GM12892 (cell line): ENCODE measurements around the gene DEPP1.

Experiments used
- DNase-seq: peaks from one replicate; pipeline ENCODE4 v3.0.0; 2011; ENCODE audit not compliant: insufficient read length
- FAIRE-seq: peaks from 2 replicates; lab custom pipeline; 2011; peaks lifted over from hg19 to GRCh38; lab: Jason Lieb, UNC
- POLR2A ChIP-seq: IDR thresholded peaks from 2 replicates; pipeline ENCODE4 v1.6.1; 2011; ENCODE audit warnings: low read depth, low read length, control low read depth
- POLR2AphosphoS5 ChIP-seq: IDR thresholded peaks from 2 replicates; pipeline ENCODE4 v1.6.1; 2011; ENCODE audit warnings: low read depth, low read length, control low read depth
- TAF1 ChIP-seq: IDR thresholded peaks from 2 replicates; pipeline ENCODE4 v1.6.1; 2011; ENCODE audit warnings: low read depth, mild to moderate bottlenecking, control low read depth, low read length, borderline replicate concordance

DEPP1 gene

GRCh38 chr10:44992732-44993225 lies 14.2 kb upstream of the DEPP1 start:
- DNase-seq, result no peak
- TF ChIP-seq POLR2AphosphoS5 (no peak), POLR2A (no peak), TAF1 (no peak)
- no peak for FAIRE-seq

DNA sequence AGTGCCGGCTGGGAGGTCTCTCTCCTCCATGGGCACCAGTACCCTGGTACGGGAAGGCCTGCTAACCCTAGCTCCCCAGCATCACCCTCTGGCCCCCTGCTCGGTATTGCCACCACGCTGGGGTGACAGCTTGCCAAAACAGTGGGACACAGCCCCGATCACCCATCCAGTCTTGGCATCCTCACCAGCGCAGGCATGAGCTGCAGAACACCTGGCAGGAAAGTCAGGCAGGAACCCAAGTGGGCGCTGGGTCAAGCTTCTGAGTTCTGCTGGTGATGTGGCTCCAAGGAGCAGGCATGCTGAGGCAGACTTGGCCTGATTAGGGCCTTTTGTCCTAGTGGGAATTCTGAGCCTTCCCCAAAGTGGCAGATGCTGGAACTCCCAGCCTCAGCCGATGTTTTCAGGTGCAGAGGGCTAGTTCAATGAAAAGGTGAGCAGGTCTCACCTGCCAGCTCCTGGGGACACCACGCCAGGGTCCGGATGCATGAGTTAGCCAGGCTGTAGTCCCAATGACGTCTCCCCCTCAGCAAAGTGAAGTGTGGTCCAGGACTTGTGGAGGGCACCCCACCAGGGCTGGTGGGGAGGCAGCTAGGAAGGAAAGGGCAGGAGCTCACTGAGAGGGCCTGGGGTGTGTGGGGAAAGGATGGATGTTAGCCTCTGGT lies 13.6 kb upstream of the DEPP1 start:
- FAIRE-seq (no peak), DNase-seq (no peak)
- TF ChIP-seq POLR2A, result no peak
- no peak for TF ChIP-seq POLR2AphosphoS5
- TF ChIP-seq TAF1, result no peak

DNA sequence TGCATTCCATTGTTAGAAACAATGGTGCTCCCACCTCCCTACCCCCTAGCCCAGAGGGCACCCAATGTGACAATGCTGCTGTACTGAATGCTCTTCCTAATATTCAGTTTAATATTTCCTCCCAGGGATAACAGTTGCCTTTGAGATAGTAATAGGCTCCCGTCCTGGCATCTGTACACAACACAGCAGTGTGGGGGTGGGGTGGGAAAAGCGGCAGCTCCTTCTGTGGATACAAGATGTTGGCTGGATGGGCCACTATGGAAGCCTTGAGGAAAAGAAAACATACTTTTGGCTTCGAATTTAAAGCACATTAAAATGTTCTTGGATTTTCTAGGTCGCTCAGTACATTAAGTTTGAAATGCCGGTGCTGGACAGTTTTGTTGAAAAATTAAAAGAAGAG lies 13.0 kb upstream of the DEPP1 start:
- DNase-seq (no peak), FAIRE-seq (no peak)
- TF ChIP-seq POLR2A (no peak), POLR2AphosphoS5 (no peak)

GRCh38 chr10:44990965-44991364 lies 12.4 kb upstream of the DEPP1 start:
- TF ChIP-seq POLR2AphosphoS5 (no peak), POLR2A (no peak), TAF1 (no peak)
- FAIRE-seq, result no peak
- no peak for DNase-seq

GRCh38 chr10:44990302-44990655 lies 11.7 kb upstream of the DEPP1 start:
- TF ChIP-seq TAF1, result no peak
- TF ChIP-seq POLR2A, result no peak
- no peak for TF ChIP-seq POLR2AphosphoS5
- FAIRE-seq (no peak), DNase-seq (no peak)

DNA sequence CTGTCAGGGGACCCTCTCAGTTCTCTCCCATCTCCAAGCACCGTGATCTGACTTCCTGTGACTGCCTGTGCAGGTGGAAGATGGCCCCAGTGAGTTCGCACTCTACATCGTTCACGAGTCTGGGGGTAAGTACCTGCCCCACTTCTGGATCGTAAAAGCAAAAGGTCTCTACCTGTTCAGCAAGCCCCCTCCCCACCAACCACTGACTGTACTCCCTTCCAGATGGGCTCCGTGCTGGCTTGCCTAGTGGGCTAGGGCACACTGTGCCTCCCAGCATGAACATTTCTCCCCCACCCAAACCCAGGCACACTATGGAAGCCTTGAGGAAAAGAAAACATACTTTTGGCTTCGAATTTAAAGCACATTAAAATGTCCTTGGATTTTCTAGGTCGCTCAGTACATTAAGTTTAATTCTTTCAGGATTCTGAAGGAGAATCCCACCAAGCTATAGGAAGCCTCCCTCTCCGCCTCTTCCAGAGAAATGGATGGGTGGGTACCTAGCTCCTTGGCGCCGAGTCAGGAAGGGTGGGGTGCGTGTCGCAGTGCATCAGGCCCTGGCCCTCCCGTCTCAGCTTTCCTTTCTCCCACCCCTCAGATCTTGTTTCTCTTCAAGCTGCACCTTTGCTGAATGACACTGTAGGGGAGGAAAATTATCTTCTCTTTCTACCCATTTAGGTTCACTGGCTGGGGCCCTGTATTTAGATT lies 11.1 kb upstream of the DEPP1 start:
- FAIRE-seq (no peak), DNase-seq (no peak)
- TF ChIP-seq POLR2AphosphoS5 (no peak), TAF1 (no peak), POLR2A (no peak)

DNA sequence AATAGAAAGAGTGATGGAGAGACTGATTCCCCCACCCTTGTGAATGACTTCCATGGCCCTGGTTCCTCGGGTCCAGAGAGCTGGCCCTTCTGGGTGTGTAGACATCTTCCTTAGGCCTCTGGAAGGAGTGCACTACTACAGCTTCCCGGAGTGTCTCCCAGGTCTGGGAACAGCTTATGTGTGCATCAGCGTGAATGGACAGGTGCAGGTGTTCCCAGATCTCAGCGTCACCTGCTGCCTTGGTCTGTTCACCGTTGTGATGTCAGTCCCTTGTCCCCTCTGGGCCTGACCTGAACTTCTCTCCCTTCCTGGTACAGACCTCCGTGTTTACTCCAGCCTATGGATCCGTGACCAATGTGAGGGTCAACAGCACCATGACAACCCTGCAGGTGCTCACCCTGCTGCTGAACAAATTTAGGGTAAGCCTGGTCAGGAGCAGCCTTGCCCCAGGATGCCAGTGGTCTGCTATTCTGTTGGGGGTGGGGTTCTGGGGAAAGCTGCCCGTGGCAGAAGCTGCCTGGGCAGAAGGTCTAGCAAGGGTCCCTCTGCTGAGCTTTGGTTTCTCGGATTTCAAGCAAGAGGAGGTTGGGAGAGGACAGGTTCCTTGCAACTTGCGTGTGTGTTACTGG lies 10.5 kb upstream of the DEPP1 start:
- FAIRE-seq (no peak), DNase-seq (no peak)
- no peak for TF ChIP-seq POLR2A
- no peak for TF ChIP-seq TAF1
- TF ChIP-seq POLR2AphosphoS5, result no peak

DNA sequence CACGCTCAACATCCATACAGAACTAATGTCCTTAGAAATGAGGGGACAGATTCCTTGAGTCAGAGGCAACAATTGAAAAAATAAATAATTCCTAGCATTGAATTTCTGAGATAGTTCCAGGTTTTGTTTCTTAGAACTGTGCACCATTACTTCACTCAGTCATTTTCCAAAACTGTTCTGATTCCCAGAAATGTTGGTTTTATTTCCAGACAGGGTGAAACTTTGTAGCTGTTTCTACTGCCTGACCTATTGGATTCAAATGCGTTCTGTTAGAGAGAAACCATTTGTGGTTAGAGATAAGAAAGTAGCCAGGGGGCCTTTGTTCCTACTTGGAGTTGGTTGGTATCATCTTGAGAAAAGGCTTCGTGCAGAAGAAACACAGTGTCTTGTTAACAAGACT lies 8.1 kb upstream of the DEPP1 start:
- TF ChIP-seq TAF1 (no peak), POLR2AphosphoS5 (no peak), POLR2A (no peak)
- DNase-seq (no peak), FAIRE-seq (no peak)

- FAIRE-seq (no peak), DNase-seq (no peak)
- TF ChIP-seq POLR2A (no peak), POLR2AphosphoS5 (no peak), TAF1 (no peak)
Measured at GRCh38 chr10:44986179-44986578, 7.6 kb upstream of the DEPP1 start.

DNA sequence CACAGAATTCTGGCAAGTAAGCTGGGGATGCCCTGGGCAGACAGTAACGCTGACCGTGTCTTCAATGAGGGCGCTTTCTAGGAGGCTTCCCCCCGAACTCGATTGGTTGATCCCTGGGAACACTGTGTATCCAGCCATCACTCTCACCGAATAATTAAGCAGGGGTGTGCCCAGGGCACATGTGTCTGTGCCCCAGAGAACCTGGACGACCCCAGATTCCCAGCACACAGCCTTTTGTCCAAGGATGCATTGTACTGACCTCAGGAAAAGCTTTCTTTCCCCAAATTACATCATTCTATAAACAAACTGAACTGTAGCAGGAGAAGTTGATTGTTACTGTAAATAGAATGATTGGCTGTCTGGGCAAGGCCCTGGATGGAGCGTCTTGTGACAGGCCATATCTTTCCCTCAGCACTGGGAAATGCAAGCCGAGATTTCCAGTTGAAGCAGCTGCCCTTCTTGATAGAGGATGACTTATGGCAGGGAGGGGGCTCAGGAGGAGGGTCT lies 6.6 kb upstream of the DEPP1 start:
- TF ChIP-seq POLR2AphosphoS5, result no peak
- no peak for TF ChIP-seq TAF1
- TF ChIP-seq POLR2A, result no peak
- DNase-seq, result no peak
- FAIRE-seq, result no peak

DNA sequence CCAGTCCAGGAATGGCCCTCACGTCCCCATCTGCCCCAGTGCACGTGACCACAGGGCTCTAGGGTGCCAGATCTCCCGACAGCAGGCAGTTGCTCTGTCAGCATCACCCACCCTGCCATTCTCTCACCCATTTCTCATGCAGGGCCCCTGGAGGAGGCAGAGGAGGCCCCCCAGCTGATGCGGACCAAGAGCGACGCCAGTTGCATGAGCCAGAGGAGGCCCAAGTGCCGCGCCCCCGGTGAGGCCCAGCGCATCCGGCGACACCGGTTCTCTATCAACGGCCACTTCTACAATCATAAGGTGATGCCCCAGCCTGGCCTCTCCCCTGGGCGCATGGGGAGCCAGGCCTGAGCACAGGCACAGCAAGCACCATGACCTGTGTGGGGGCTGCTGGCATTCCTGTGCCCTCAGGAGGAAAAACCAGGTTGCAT lies 6.1 kb upstream of the DEPP1 start:
- TF ChIP-seq TAF1, result no peak
- no peak for TF ChIP-seq POLR2AphosphoS5
- FAIRE-seq, result no peak
- no peak for DNase-seq
